HEK293 (cell line): Measurements from ENCODE around the gene DOCK1.

Source experiments
- CTCF ChIA-PET: fragments of 350-600 bp; formaldehyde crosslinking; extraction: SDS; loops from one replicate; lab custom pipeline; 2021; ENCODE audit warnings: antibody characterized with exemption; lab: Yijun Ruan, JAX
- POLR2A ChIA-PET: fragments of 300-600 bp; formaldehyde crosslinking; extraction: SDS; loops from one replicate; lab custom pipeline; 2020; ENCODE audit warnings: antibody characterized with exemption, inconsistent platforms; lab: Yijun Ruan, JAX
- H3K27ac ChIP-seq: fragments of 200-500 bp; sonication (Bioruptor generic); 2 replicates; pipeline ENCODE4 v1.5.1; 2014; ENCODE audit warnings: low read depth, low read length, control low read depth, inconsistent platforms; ENCODE audit errors: extremely low read depth
- H3K36me3 ChIP-seq, 2 experiments: fragments of 200-500 bp in 1 of 2; sonication (Bioruptor generic) in 1 of 2; 1 replicate in 1 of 2; 2 replicates in 1 of 2; pipeline ENCODE4 v1.5.1; 2014 to 2017; ENCODE audit warnings: inconsistent platforms in 2 of 2, low read length in 2 of 2; ENCODE audit not compliant: control insufficient read depth in 2 of 2, insufficient read depth in 1 of 2
- H3K4me1 ChIP-seq: fragments of 200-500 bp; sonication (Bioruptor generic); 2 replicates; pipeline ENCODE4 v1.5.1; 2014; ENCODE audit warnings: mild to moderate bottlenecking, low read length, inconsistent platforms; ENCODE audit not compliant: control insufficient read depth, insufficient read depth
- H3K4me3 ChIP-seq: 2 replicates; pipeline ENCODE4 v1.5.1; 2011; ENCODE audit warnings: low read depth, mild to moderate bottlenecking, control low read depth, low read length, moderate library complexity
- H3K9me3 ChIP-seq: fragments of 200-500 bp; sonication (Bioruptor generic); 2 replicates; pipeline ENCODE4 v1.5.1; 2014; ENCODE audit warnings: low read depth, low read length, inconsistent platforms; ENCODE audit not compliant: control insufficient read depth, insufficient read depth
- CTCF ChIP-seq: fragments of 450-650 bp; formaldehyde crosslinking; IDR thresholded peaks from 2 replicates; pipeline ENCODE4 v1.5.1; 2016; ENCODE audit warnings: missing biosample characterization, missing genetic modification characterization
- EGR2 ChIP-seq: fragments of 450-650 bp; formaldehyde crosslinking; IDR thresholded peaks from 2 replicates; pipeline ENCODE4 v1.5.1; 2016; ENCODE audit warnings: low read depth, missing biosample characterization, missing genetic modification characterization
- PRDM1 ChIP-seq: fragments of 450-650 bp; formaldehyde crosslinking; IDR thresholded peaks from 2 replicates; pipeline ENCODE4; 2016; ENCODE audit warnings: missing biosample characterization, missing genetic modification characterization
- PRDM4 ChIP-seq: fragments of 450-650 bp; formaldehyde crosslinking; IDR thresholded peaks from 2 replicates; pipeline ENCODE4 v1.5.1; 2017; ENCODE audit warnings: missing biosample characterization, missing genetic modification characterization
- REPIN1 ChIP-seq: fragments of 450-650 bp; formaldehyde crosslinking; IDR thresholded peaks from 2 replicates; pipeline ENCODE4 v1.5.1; 2017; ENCODE audit warnings: missing biosample characterization, missing genetic modification characterization, low read depth
- WT1 ChIP-seq: fragments of 450-650 bp; formaldehyde crosslinking; IDR thresholded peaks from 2 replicates; pipeline ENCODE4 v1.5.1; 2016; ENCODE audit warnings: missing biosample characterization, missing genetic modification characterization
- ZNF114 ChIP-seq: fragments of 450-650 bp; formaldehyde crosslinking; IDR thresholded peaks from 2 replicates; pipeline ENCODE4 v1.5.0; 2017; ENCODE audit warnings: missing biosample characterization, missing genetic modification characterization
- ZNF155 ChIP-seq: fragments of 450-650 bp; formaldehyde crosslinking; IDR thresholded peaks from 2 replicates; pipeline ENCODE4 v1.5.1; 2016; ENCODE audit warnings: missing biosample characterization, missing genetic modification characterization
- ZNF18 ChIP-seq: fragments of 450-650 bp; formaldehyde crosslinking; IDR thresholded peaks from 2 replicates; pipeline ENCODE4 v1.5.1; 2016; ENCODE audit warnings: missing biosample characterization, missing genetic modification characterization
- ZNF223 ChIP-seq: fragments of 450-650 bp; formaldehyde crosslinking; IDR thresholded peaks from 2 replicates; pipeline ENCODE4 v1.5.1; 2016; ENCODE audit warnings: missing biosample characterization, missing genetic modification characterization
- ZNF248 ChIP-seq: fragments of 450-650 bp; formaldehyde crosslinking; IDR thresholded peaks from 2 replicates; pipeline ENCODE4 v1.5.1; 2017; ENCODE audit warnings: missing biosample characterization, missing genetic modification characterization
- ZNF404 ChIP-seq: fragments of 450-650 bp; formaldehyde crosslinking; IDR thresholded peaks from 2 replicates; pipeline ENCODE4 v1.5.1; 2017; ENCODE audit warnings: missing biosample characterization, missing genetic modification characterization
- ZNF433 ChIP-seq: fragments of 450-650 bp; formaldehyde crosslinking; IDR thresholded peaks from 2 replicates; pipeline ENCODE4 v1.5.1; 2016; ENCODE audit warnings: missing biosample characterization, missing genetic modification characterization, low read depth
- ZNF449 ChIP-seq: fragments of 450-650 bp; formaldehyde crosslinking; IDR thresholded peaks from 2 replicates; pipeline ENCODE4 v1.5.1; 2017; ENCODE audit warnings: missing biosample characterization, mild to moderate bottlenecking, missing genetic modification characterization, moderate library complexity
- ZNF513 ChIP-seq: fragments of 450-650 bp; IDR thresholded peaks from 2 replicates; pipeline ENCODE4 v1.5.1; 2018; ENCODE audit warnings: missing biosample characterization, missing genetic modification characterization
- ZNF561 ChIP-seq: fragments of 450-650 bp; IDR thresholded peaks from 2 replicates; pipeline ENCODE4 v1.5.1; 2018; ENCODE audit warnings: missing biosample characterization, missing genetic modification characterization, borderline replicate concordance
- ZNF571 ChIP-seq: fragments of 450-650 bp; formaldehyde crosslinking; IDR thresholded peaks from 2 replicates; pipeline ENCODE4 v1.5.0; 2017; ENCODE audit warnings: missing biosample characterization, missing genetic modification characterization
- ZNF645 ChIP-seq: fragments of 450-650 bp; formaldehyde crosslinking; IDR thresholded peaks from 2 replicates; pipeline ENCODE4; 2016; ENCODE audit warnings: missing biosample characterization, missing genetic modification characterization
- ZNF792 ChIP-seq: fragments of 450-650 bp; formaldehyde crosslinking; IDR thresholded peaks from 2 replicates; pipeline ENCODE4 v1.5.1; 2016; ENCODE audit warnings: missing biosample characterization, missing genetic modification characterization
- ZSCAN4 ChIP-seq: fragments of 450-650 bp; formaldehyde crosslinking; IDR thresholded peaks from 2 replicates; pipeline ENCODE4 v1.5.1; 2017; ENCODE audit warnings: missing biosample characterization, missing genetic modification characterization
- ZXDB ChIP-seq: fragments of 450-650 bp; formaldehyde crosslinking; IDR thresholded peaks from 2 replicates; pipeline ENCODE4 v1.5.1; 2016; ENCODE audit warnings: missing biosample characterization, missing genetic modification characterization

Gene DOCK1

GRCh38 chr10:127496035-127496434, 590.8 kb downstream of the DOCK1 start (continued):
- no peak for TF ChIP-seq ZNF513 (tag by site-specific recombination)

- no peak overlapping the region for H3K27ac ChIP-seq
- TF ChIP-seq ZNF433 (tag by site-specific recombination) (no peak), ZNF645 (tag by site-specific recombination) (no peak), ZNF561 (tag by site-specific recombination) (no peak), PRDM1 (tag by site-specific recombination) (no peak), ZNF18 (no peak), ZNF571 (tag by site-specific recombination) (no peak), ZNF792 (tag by site-specific recombination) (no peak), ZXDB (no peak), ZNF404 (no peak), ZNF114 (tag by site-specific recombination) (no peak), REPIN1 (tag by site-specific recombination) (no peak)
- ChIA-PET CTCF (no interaction called here), POLR2A (no interaction called here)
- H3K4me3 ChIP-seq: no peak overlapping the region
- H3K9me3 ChIP-seq: no peaks in the 10 kb centered on the region
- no peaks in the 10 kb centered on the region for H3K4me1 ChIP-seq
- H3K36me3 ChIP-seq: no peaks in the 10 kb centered on the region
These were observed 592.5 kb downstream of the DOCK1 start for GRCh38 chr10:127497685-127498084.

GRCh38 chr10:127498087-127498486, 592.9 kb downstream of the DOCK1 start:
- Histone ChIP-seq H3K27ac (no peak overlapping the region), H3K4me1 (no peaks in the 10 kb centered on the region), H3K4me3 (no peak overlapping the region), H3K36me3 (no peaks in the 10 kb centered on the region), H3K9me3 (no peaks in the 10 kb centered on the region)
- TF ChIP-seq WT1 (tag by site-specific recombination): no peak
- TF ChIP-seq CTCF: no peak
- no peak for TF ChIP-seq ZNF155 (tag by site-specific recombination)
- no peak for TF ChIP-seq ZSCAN4 (tag by site-specific recombination)
- TF ChIP-seq ZNF433 (tag by site-specific recombination): no peak
- no peak for TF ChIP-seq ZNF223 (tag by site-specific recombination)
- TF ChIP-seq ZNF449 (tag by site-specific recombination): no peak
- no peak for TF ChIP-seq ZNF248
- TF ChIP-seq PRDM4 (tag by site-specific recombination): no peak
- TF ChIP-seq EGR2 (tag by site-specific recombination): no peak
- ChIA-PET POLR2A (no interaction called here), CTCF (interaction anchor here (0.6 kb wide), 1 partner anchor 234 kb away, joined by 4 read pairs; no protein-coding TSS in a partner anchor)
